Skeletal muscle cell (primary cell): ENCODE measurements around the gene SLC24A3.

Source experiments
- DNase-seq: peaks from one replicate; pipeline ENCODE4 v3.0.0-alpha.2; 2010; ENCODE audit warnings: low read depth
- H3K4me3 ChIP-seq: 2 replicates; pipeline ENCODE4 v1.5.1; 2011; ENCODE audit warnings: low read depth, mild to moderate bottlenecking, control low read depth, low read length, moderate library complexity

SLC24A3 gene

GRCh38 chr20:19697415-19697814 is 485.0 kb downstream of the SLC24A3 start:
- DNase-seq, result no peak
- no peak overlapping the region for H3K4me3 ChIP-seq

- H3K4me3 ChIP-seq, result no peak overlapping the region
- no peak for DNase-seq
Observed at GRCh38 chr20:19699180-19699971, 486.9 kb downstream of the SLC24A3 start.

- no peak overlapping the region for H3K4me3 ChIP-seq
- DNase-seq, result no peak
Observed at GRCh38 chr20:19701429-19701828, 489.0 kb downstream of the SLC24A3 start.

GRCh38 chr20:19706463-19706862 is 494.0 kb downstream of the SLC24A3 start:
- DNase-seq, result no peak
- no peak overlapping the region for H3K4me3 ChIP-seq

- no peak overlapping the region for H3K4me3 ChIP-seq
- DNase-seq, result no peak
Observed at GRCh38 chr20:19709635-19710335, 497.3 kb downstream of the SLC24A3 start.

- no peak overlapping the region for H3K4me3 ChIP-seq
- DNase-seq, result peak; percentile 10
Observed at GRCh38 chr20:19710336-19711120, 498.1 kb downstream of the SLC24A3 start.

GRCh38 chr20:19711126-19711525 is 498.7 kb downstream of the SLC24A3 start:
- DNase-seq, result no peak
- no peak overlapping the region for H3K4me3 ChIP-seq

GRCh38 chr20:19712721-19713260 is 500.3 kb downstream of the SLC24A3 start:
- H3K4me3 ChIP-seq, result no peak overlapping the region
- no peak for DNase-seq

GRCh38 chr20:19713822-19714578 is 501.6 kb downstream of the SLC24A3 start:
- no peak for DNase-seq
- no peak overlapping the region for H3K4me3 ChIP-seq

- no peak for DNase-seq
- H3K4me3 ChIP-seq, result no peak overlapping the region
Observed at GRCh38 chr20:19714579-19714840, 502.1 kb downstream of the SLC24A3 start.

GRCh38 chr20:19715986-19716385 is 503.5 kb downstream of the SLC24A3 start:
- no peak for DNase-seq
- H3K4me3 ChIP-seq, result no peak overlapping the region

- H3K4me3 ChIP-seq, result no peak overlapping the region
- no peak for DNase-seq
Observed at GRCh38 chr20:19718880-19719279, 506.4 kb downstream of the SLC24A3 start.

GRCh38 chr20:19720991-19721390 is 508.5 kb downstream of the SLC24A3 start:
- H3K4me3 ChIP-seq, result no peak overlapping the region
- DNase-seq, result no peak

- DNase-seq, result no peak
- H3K4me3 ChIP-seq, result no peak overlapping the region
Observed at GRCh38 chr20:19723051-19723450, 510.6 kb downstream of the SLC24A3 start.

- no peak for DNase-seq
- H3K4me3 ChIP-seq, result no peak overlapping the region
Observed at GRCh38 chr20:19723813-19724430, 511.5 kb downstream of the SLC24A3 start.

- DNase-seq, result no peak
- no peak overlapping the region for H3K4me3 ChIP-seq
Observed at GRCh38 chr20:19725373-19725772, 512.9 kb downstream of the SLC24A3 start.

GRCh38 chr20:19725814-19726525 is 513.5 kb downstream of the SLC24A3 start:
- H3K4me3 ChIP-seq, result no peak overlapping the region
- peak; percentile 4 for DNase-seq

GRCh38 chr20:19727251-19727847 is 514.9 kb downstream of the SLC24A3 start:
- no peak for DNase-seq
- H3K4me3 ChIP-seq, result no peak overlapping the region
